Uterus (tissue), 2 donors: ENCODE measurements around the gene MAT1A.

Experiments used
- POLR2A ChIP-seq, 2 donors: fragments of 450-650 bp; IDR thresholded peaks; one replicate each; pipeline ENCODE4 v1.6.1; 2016; ENCODE audit warnings: antibody characterized with exemption in 2 of 2, mild to moderate bottlenecking in 1 of 2, moderate library complexity in 1 of 2
- TF ChIP-seq, protein P1 (sequence below), 4 experiments: fragments of 200-600 bp in 2 of 4; fragments of 450-650 bp in 2 of 4; sonication (generic) in 2 of 4; IDR thresholded peaks; one replicate each; pipeline ENCODE4 v1.5.1; 2016 to 2019; ENCODE audit warnings: antibody characterized with exemption in 4 of 4, mild to moderate bottlenecking in 2 of 4, moderate library complexity in 1 of 4

DNA sequence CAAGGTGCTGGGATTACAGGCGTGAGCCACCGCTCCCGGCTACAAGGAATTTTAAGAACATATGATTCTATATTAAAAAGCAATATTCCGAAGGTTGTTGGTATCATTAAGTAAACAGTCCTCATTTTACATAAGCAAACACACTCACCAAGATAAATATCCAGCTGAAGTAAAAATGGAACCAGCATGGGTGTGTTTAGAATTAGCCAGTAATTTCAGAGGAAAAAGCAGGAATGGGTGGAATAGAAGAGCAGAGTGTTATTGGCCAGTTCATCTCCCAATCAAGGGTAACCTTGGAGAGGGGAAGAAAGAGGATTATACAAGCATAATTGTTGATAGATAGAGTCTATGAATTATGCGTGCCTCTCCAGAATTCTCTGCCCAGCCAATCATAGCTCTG lies 31.7 kb upstream of the MAT1A start:
- TF ChIP-seq POLR2A (IDR thresholded peaks at IDR 0.05): no peak
- TF ChIP-seq, protein P1, sequence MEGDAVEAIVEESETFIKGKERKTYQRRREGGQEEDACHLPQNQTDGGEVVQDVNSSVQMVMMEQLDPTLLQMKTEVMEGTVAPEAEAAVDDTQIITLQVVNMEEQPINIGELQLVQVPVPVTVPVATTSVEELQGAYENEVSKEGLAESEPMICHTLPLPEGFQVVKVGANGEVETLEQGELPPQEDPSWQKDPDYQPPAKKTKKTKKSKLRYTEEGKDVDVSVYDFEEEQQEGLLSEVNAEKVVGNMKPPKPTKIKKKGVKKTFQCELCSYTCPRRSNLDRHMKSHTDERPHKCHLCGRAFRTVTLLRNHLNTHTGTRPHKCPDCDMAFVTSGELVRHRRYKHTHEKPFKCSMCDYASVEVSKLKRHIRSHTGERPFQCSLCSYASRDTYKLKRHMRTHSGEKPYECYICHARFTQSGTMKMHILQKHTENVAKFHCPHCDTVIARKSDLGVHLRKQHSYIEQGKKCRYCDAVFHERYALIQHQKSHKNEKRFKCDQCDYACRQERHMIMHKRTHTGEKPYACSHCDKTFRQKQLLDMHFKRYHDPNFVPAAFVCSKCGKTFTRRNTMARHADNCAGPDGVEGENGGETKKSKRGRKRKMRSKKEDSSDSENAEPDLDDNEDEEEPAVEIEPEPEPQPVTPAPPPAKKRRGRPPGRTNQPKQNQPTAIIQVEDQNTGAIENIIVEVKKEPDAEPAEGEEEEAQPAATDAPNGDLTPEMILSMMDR (IDR thresholded peaks at IDR 0.05): no peak
